ENCODE results near the gene CD22. TPM values are rescaled to one million over a fixed set of nuclear protein-coding genes. Genes with fewer than 3 reads are reported as not detected.

Gene CD22
- total and polyA plus RNA-seq, 2 of the 13 experiments (the other 11 are each of a cell fraction or from before 2014, with no cell fraction given) = 0.71 to 1.7 TPM

DNA sequence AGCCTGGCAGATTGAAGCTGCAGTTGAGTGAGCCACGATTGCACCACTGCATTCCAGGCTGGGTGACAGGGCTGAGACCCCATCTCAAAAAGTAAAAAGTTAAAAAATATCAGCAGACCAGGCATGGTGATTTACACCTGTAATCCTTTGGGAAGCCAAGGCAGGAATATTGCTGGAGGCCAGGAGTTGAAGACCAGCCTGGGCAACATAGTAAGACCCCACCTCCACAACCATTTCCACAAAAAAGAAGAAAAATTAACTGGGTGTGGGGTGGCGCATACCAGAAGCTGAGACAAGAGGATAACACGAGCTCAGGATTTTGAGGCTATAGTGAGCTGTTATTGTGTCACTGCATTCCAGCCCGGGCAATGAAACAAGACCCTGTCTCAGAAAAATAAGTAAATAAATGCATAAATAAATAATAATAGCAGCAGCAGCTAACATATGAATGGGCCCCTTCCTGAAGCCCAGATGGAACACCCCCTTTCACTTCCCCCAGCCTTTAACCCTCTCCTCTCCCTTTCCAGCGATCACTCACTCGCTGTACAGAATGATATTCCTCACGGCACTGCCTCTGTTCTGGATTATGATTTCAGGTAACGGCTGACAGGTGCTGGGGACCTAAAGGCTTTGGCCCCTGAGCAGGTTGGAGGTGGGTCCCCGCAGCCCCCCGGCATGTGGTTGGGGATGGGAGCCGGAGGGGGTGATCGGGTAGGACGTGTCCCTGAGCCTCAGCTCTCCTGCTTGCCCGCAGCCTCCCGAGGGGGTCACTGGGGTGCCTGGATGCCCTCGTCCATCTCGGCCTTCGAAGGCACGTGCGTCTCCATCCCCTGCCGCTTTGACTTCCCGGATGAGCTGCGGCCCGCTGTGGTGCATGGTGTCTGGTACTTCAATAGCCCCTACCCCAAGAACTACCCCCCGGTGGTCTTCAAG lies 33.9 kb upstream of the CD22 start:
- in situ Hi-C loops (cut with HindIII; ENCODE audit: extremely low pct_ligation_motif_present, low pct_unique_long_range_greater_than_20kb) = no loop called here
- Histone ChIP-seq H3K27ac (ENCODE audit: extremely low read length, insufficient read depth, low read length) (no peak overlapping the region), H3K4me1 (ENCODE audit: insufficient read depth, low read length) (peaks cover 55% of the 10 kb centered on the region), H3K9me3 (ENCODE audit: low read length) (no peaks in the 10 kb centered on the region), H4K20me1 (ENCODE audit: insufficient read depth, low read length) (no peaks in the 10 kb centered on the region), H3K79me2 (ENCODE audit: insufficient read depth, low read length) (no peaks in the 10 kb centered on the region), H2AFZ (ENCODE audit: low read length) (no peak overlapping the region), H3K27me3 (ENCODE audit: control insufficient read depth in 1 of 2, insufficient read depth in 2 of 2, low read length in 2 of 2) (peaks cover 6 to 39% of the 10 kb centered on the region in 2 experiments), H3K9ac (ENCODE audit: insufficient read depth, low read depth, low read length) (no peak overlapping the region), H3K36me3 (replicated peaks in 1 of 2; ENCODE audit: control insufficient read depth in 1 of 2, insufficient read depth in 2 of 2, low read length in 2 of 2) (no peaks in the 10 kb centered on the region), H3K4me2 (ENCODE audit: low read depth, low read length) (0 out of 2 replicates have a peak overlapping the region, but pooled peaks have one; percentile 48), H3K4me3 (replicated peaks in 1 of 3; ENCODE audit: insufficient read depth in 1 of 3, low read depth in 2 of 3, low read length in 3 of 3) (peak overlapping the region in 1 of 3 experiments; percentile 26; a peak in 1 of 6 replicates)
- ATAC-seq (no peak), DNase-seq (ENCODE audit: low spot score) (no peak), FAIRE-seq (no peak)
- TF ChIP-seq PHB2 (IDR thresholded peaks at IDR 0.05; ENCODE audit: partially characterized antibody) (no peak), ZNF121 (CRISPR knock-in tag; IDR thresholded peaks at IDR 0.05) (peak; percentile 76; the same call in 1 of the 2 replicates)
- 38% methylated on average over 13 of the region's 25 CpGs for WGBS (ENCODE audit: low lambda C conversion rate)
- intact Hi-C loops (cut with micrococcal nuclease; ENCODE audit: unreplicated experiment) = no loop called here
- ChIA-PET POLR2A (interaction anchor here (0.6 kb wide), 1 partner anchor 551 kb away, joined by 3 read pairs; no protein-coding TSS in a partner anchor), CTCF (ENCODE audit: low intra/inter-chr PET ratio, low total read pairs) (no interaction called here)
- no TSS peak for BruUV-seq (replicated peaks)

DNA sequence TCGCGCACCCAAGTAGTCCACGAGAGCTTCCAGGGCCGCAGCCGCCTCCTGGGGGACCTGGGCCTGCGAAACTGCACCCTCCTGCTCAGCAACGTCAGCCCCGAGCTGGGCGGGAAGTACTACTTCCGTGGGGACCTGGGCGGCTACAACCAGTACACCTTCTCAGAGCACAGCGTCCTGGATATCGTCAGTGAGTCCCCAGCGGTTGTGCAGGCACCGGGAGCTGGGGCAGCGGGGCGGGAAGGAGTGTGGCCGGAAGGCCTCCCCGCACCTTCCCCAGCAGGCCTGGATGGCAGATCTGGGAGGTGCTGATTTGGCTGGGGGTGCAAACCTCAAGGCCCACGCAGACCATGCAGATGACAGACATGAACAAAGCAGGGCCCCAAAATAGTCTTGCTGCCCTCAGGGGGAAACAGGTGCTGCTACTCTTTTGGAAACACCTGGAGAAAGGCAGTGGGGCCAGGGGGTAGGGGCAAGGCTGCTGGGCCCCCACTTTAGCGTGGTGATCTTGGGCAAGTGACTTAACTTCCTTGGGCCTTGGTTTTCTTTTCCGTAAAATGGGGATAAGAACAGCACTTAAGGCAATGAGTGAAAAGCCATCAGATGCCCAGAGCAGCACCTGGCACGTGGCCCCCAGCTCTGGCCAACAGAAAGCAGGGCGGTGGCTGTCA lies 33.1 kb upstream of the CD22 start:
- Histone ChIP-seq H3K9ac (ENCODE audit: insufficient read depth, low read depth, low read length) (no peak overlapping the region), H3K27me3 (ENCODE audit: control insufficient read depth in 1 of 2, insufficient read depth in 2 of 2, low read length in 2 of 2) (peaks cover 6 to 39% of the 10 kb centered on the region in 2 experiments), H2AFZ (ENCODE audit: low read length) (no peak overlapping the region), H3K4me1 (ENCODE audit: insufficient read depth, low read length) (peaks cover 47% of the 10 kb centered on the region), H3K79me2 (ENCODE audit: insufficient read depth, low read length) (no peaks in the 10 kb centered on the region), H4K20me1 (ENCODE audit: insufficient read depth, low read length) (no peaks in the 10 kb centered on the region), H3K27ac (ENCODE audit: extremely low read length, insufficient read depth, low read length) (no peak overlapping the region), H3K4me2 (ENCODE audit: low read depth, low read length) (peak overlapping the region; percentile 48), H3K4me3 (replicated peaks in 1 of 3; ENCODE audit: insufficient read depth in 1 of 3, low read depth in 2 of 3, low read length in 3 of 3) (peak overlapping the region in 1 of 3 experiments; percentile 26; a peak in 1 of 6 replicates), H3K36me3 (replicated peaks in 1 of 2; ENCODE audit: control insufficient read depth in 1 of 2, insufficient read depth in 2 of 2, low read length in 2 of 2) (no peaks in the 10 kb centered on the region), H3K9me3 (ENCODE audit: low read length) (no peaks in the 10 kb centered on the region)
- TF ChIP-seq, protein P1, sequence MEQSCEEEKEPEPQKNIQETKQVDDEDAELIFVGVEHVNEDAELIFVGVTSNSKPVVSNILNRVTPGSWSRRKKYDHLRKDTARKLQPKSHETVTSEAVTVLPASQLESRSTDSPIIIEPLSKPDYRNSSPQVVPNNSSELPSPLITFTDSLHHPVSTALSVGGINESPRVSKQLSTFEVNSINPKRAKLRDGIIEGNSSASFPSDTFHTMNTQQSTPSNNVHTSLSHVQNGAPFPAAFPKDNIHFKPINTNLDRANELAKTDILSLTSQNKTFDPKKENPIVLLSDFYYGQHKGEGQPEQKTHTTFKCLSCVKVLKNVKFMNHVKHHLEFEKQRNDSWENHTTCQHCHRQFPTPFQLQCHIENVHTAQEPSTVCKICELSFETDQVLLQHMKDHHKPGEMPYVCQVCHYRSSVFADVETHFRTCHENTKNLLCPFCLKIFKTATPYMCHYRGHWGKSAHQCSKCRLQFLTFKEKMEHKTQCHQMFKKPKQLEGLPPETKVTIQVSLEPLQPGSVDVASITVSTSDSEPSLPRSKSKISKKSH (CRISPR knock-in tag; IDR thresholded peaks at IDR 0.05; ENCODE audit: borderline replicate concordance) = 0 out of 2 replicates have a peak, but pooled peaks have one; percentile 22
- TF ChIP-seq ZNF768 (CRISPR knock-in tag; IDR thresholded peaks at IDR 0.05) = peak; percentile 16; the same call in 1 of the 2 replicates
- TF ChIP-seq, protein P2, sequence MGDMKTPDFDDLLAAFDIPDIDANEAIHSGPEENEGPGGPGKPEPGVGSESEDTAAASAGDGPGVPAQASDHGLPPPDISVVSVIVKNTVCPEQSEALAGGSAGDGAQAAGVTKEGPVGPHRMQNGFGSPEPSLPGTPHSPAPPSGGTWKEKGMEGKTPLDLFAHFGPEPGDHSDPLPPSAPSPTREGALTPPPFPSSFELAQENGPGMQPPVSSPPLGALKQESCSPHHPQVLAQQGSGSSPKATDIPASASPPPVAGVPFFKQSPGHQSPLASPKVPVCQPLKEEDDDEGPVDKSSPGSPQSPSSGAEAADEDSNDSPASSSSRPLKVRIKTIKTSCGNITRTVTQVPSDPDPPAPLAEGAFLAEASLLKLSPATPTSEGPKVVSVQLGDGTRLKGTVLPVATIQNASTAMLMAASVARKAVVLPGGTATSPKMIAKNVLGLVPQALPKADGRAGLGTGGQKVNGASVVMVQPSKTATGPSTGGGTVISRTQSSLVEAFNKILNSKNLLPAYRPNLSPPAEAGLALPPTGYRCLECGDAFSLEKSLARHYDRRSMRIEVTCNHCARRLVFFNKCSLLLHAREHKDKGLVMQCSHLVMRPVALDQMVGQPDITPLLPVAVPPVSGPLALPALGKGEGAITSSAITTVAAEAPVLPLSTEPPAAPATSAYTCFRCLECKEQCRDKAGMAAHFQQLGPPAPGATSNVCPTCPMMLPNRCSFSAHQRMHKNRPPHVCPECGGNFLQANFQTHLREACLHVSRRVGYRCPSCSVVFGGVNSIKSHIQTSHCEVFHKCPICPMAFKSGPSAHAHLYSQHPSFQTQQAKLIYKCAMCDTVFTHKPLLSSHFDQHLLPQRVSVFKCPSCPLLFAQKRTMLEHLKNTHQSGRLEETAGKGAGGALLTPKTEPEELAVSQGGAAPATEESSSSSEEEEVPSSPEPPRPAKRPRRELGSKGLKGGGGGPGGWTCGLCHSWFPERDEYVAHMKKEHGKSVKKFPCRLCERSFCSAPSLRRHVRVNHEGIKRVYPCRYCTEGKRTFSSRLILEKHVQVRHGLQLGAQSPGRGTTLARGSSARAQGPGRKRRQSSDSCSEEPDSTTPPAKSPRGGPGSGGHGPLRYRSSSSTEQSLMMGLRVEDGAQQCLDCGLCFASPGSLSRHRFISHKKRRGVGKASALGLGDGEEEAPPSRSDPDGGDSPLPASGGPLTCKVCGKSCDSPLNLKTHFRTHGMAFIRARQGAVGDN (CRISPR knock-in tag; IDR thresholded peaks at IDR 0.05) = peak; percentile 48
- TF ChIP-seq ZNF629 (CRISPR knock-in tag; conservative IDR thresholded peaks at IDR 0.05) = peak; percentile 60
- 0 out of 2 replicates have a peak, but pooled peaks have one; percentile 15 for TF ChIP-seq ZMYM3 (CRISPR knock-in tag; IDR thresholded peaks at IDR 0.05)
- no peak for TF ChIP-seq ZC3H4 (CRISPR knock-in tag; IDR thresholded peaks at IDR 0.05; ENCODE audit: borderline replicate concordance)
- no peak for TF ChIP-seq ZNF766 (CRISPR knock-in tag; IDR thresholded peaks at IDR 0.05; ENCODE audit: borderline replicate concordance)
- TF ChIP-seq GABPB1 (CRISPR knock-in tag; IDR thresholded peaks at IDR 0.05) = peak; percentile 19; the same call in 1 of the 2 replicates
- DNase-seq (ENCODE audit: low spot score) = no peak
- peak; percentile 45 for ATAC-seq
- no peak for FAIRE-seq
- in situ Hi-C loops (cut with HindIII; ENCODE audit: extremely low pct_ligation_motif_present, low pct_unique_long_range_greater_than_20kb) = no loop called here
- POLR2A ChIA-PET = no interaction called here
- BruUV-seq (replicated peaks) = no TSS peak
- intact Hi-C loops (cut with micrococcal nuclease; ENCODE audit: unreplicated experiment) = no loop called here
- CTCF ChIA-PET (ENCODE audit: low intra/inter-chr PET ratio, low total read pairs) = no interaction called here
- WGBS (ENCODE audit: low lambda C conversion rate) = 37% methylated on average over 4 of the region's 24 CpGs

Data from HepG2 (cell line).